GM18507 (cell line): ENCODE measurements around the gene PGBD4.
"Not testable (repeated sequence)": the region's sequence is repeated elsewhere in the genome, so short reads cannot be mapped to it uniquely, and the experiment has no call there.

Source experiments
- DNase-seq: peaks from one replicate; pipeline ENCODE4 v3.0.0; 2011; ENCODE audit warnings: low read depth; ENCODE audit not compliant: insufficient read length; ENCODE audit errors: extremely low spot score
- FAIRE-seq: peaks from 2 replicates; lab custom pipeline; 2011; peaks lifted over from hg19 to GRCh38; lab: Jason Lieb, UNC

The PGBD4 gene

DNA sequence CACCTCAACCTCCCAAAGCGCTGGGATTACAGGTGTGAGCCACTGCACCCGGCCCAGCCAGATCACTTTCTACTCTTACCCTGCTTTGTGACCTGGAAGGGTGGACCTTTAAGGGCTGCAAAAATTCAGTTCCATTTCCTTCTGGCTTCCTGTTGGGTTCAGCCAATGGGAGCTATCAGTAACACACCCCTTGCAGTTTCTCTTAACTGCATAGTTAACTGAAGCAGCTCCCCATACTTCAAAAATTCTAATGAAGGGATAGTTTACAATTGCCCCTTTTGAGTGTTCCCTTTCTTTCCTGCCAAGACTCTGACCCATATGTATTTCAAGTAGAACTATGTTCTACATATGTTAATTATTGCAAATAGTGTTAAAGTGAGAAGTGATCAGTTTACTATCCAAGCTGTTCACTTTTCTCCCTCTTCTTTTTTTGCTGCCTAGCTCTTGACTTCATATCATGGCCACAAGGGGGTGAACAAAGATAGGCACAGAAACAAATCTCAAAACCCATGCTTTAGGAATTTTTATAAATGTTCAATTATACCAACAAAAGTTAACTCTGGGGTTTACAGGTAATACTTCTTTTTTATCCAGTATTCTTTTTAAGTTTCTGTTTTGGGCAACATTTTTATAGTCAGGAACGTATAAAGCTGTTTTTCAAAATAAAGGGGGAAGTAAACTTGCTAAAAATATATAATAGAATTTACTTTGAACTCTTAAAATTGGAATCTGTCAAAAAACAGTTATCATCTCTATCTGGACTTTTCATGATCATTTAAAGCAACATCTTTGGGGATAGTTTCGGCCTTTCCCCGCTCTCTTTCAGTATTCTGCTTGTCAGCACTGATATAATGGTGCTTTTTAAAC, 8.1 kb downstream of the PGBD4 start:
- DNase-seq (no peak), FAIRE-seq (peak; percentile 81)

DNA sequence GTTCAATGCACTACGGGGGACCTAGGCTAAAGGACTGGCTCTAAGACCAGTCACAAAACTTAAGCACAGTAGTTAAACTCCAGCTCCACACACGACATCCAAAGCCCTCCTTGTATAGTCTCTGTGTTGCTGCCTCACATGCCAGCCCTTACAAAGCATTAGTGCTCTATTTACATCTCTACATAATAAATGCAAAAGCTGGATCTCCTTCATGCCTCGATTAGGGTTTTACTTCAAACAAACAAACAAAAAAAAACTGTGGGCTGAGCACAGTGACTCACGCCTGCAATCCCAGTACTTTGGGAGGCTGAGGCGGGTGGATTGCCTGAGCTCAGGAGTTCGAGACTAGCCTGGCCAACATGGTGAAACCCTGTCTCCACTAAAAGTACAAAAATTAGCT, 9.6 kb downstream of the PGBD4 start:
- FAIRE-seq, result no peak
- no peak for DNase-seq

DNA sequence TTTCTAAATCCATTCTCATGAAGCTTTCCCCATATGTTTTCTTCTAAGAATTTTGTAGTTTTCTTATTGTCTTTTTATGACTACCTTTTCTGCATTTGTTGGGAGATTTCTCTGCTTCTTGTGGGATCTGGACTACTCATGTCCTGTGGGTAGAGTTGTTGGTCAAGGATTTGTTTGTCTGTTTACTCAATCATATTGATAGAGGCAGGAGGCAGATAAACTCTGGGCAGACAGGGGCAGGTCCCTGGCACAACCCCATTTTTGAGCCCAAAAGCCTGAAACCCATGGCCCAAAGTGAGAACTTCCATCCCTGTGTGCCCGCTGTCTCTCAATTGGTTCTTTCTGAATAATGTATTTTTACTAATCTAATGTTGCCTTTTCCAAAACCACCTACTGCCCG, 12.3 kb downstream of the PGBD4 start:
- FAIRE-seq (no peak), DNase-seq (no peak)

DNA sequence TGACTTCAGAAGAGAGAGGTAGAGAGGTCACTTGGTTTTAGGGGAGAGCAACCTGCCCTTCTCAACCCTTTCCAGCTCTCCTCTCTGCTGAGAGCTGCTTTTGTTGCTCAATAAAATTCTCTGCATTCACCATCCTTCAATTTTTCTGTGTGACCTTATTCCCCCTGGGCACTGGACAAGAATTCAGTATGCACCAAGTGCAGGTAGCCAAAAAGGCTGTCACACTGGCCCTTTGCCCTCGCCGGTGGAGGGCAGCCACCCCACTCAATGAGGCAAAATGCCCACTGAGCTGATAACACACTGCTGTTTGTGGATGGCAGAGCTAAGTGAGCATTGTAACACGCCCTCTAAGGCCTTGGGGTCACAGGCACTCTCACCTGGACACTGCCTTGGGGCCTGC, 12.9 kb downstream of the PGBD4 start:
- no peak for FAIRE-seq
- no peak for DNase-seq

DNA sequence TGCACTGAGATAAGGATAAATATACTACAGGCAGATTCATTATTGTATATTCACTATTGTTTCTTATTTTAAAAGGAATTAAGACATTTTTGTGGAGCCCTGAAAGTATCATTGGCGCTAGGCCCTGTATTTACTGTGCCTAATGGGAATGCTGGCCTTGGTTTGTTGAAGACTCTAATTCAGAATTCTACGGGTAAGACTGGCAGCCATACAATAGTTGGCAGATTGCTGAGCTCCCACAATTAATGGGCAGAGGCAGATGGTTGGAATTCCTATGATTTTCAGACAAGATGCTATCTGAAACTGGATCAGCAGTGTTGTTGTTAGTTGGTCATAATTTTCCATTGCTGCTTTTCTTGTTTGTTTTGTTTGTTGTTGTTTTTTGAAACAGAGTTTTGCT, 14.7 kb downstream of the PGBD4 start:
- FAIRE-seq, result no peak
- DNase-seq, result no peak

DNA sequence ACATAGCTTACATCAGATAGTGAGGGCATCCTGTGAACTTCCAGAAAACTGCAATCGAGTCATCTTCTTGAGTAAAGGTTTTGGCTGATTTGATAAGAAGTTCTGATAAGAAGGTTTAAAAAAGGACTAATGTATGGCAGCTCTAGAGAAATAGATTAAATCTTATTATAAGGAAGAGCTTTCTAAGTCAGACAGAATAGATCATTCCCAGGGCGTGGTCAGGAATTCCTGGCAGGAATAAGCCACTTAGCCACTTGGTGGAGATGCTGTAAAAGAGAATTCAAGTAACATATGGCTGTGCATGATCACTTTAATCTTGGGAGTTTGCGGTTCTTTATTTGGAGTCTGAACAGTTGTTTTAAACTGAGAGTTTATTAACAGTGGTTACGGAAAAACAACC, 17.4 kb downstream of the PGBD4 start:
- DNase-seq (no peak), FAIRE-seq (no peak)

DNA sequence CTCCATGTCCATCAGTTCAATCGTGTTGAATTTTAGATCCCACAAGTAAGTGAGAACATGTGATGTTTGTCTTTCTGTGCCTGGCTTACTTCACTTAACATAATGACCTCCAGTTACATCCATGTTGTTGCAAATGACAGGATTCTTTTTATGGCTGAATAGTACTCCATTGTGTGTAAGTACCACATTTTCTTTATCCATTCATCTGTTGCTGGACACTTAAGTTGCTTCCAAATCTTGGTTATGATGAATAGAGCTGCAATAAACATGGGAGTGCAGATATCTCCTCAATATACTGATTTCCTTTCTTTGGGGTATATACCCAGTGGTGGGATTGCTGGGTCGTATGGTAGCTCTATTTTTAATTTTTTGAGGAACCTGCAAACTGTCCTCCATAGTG, 18.5 kb downstream of the PGBD4 start:
- FAIRE-seq, DNase-seq: not testable (repeated sequence)

DNA sequence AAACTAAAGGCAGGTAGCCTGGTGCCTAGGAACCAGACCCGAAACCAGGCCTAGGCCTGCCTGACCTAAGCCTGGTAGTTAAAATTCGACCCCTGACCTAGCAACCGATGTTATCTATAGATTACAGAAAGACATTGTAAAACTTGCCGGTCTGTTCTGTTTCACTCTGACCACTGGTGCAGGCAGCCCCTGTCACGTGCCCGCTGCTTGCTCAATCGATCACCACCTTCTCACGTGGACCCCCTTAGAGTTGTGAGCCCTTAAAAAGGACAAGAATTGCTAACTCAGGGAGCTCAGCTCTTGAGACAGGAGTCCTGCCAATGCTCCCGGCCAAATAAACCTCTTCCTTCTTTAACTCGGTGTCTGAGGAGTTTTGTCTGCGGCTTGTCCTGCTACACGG, 19.9 kb downstream of the PGBD4 start:
- not testable (repeated sequence) for DNase-seq

DNA sequence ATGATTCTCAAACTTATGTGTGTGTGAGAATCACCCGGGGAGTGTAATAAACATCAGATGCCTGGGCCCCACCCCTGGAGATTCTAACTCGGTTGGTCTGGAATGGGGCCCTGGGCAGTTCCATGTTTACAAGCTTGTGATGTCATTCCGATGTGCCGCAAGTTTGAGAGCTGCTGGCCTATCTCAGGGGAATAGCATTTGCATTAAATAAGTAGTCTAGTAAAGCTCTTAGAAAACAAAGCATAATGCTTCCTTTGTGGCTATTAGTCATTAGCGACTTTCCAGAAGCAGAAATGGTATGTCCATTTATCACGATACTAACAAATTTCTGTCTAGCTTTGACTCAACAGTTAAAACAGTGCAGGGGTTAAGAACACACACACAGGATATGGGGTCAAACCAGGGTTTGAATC, 20.9 kb downstream of the PGBD4 start:
- DNase-seq, result no peak
- FAIRE-seq, result no peak

More for the DNA sequence above, 19.9 kb downstream of the PGBD4 start:
- FAIRE-seq, result not testable (repeated sequence)

DNA sequence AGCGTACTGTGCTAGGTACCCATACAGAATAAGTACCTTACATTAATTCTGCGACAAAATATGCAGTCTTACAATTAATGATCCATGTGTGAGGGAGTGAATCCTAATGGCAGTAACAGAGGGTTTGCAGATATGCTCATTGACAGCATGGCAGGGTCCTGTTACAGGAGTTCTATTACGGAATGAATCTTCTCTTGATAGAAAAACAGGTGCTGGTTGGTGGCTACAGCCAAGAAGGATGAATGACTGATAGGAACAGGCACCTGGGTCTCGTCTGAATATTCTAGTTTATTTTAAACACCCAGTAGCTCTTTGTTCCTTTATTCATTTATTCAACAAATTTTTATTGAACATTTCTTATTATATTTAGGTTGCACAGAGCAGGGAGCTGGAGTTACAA, 22.8 kb downstream of the PGBD4 start:
- no peak for FAIRE-seq

DNA sequence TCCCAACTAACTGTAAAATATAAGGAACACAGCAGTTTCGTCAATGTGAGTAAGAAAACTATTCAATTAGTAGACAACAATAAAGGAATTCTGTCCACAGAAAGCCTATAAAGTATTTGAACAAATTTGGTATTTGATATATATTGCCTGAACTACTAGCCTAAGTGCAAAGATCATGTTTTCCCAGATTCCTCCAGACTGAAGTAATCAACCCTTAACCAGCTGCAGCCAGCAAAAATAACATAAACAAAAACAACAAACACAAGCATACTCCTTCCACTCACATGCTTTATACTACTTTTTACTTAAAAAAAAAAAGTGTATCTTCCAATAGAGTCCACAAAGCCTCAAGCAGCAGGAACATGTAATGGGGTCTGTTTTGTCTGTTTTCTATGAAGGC, 24.1 kb downstream of the PGBD4 start:
- FAIRE-seq, result no peak
- DNase-seq, result no peak

More for the DNA sequence above, 22.8 kb downstream of the PGBD4 start:
- DNase-seq, result no peak

DNA sequence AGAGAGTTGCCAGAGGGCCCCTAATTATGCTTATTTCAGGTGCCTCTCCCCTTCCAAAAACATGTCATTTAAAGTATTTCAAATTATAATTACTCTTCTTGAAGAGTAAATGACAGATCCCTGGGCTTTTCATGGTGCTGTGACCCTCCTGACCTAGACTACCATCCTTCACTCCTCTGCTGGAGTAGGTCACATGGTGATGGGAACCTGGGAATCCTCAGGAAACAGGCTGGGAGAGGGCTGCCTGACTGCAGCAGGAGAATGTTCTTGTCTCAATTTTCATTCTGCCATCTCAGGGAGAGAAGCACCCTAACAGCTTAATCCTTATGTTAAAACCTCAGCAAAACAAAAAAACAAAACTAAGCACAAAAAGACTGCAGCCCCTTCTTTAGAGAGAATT, 24.6 kb downstream of the PGBD4 start:
- FAIRE-seq, result no peak

DNA sequence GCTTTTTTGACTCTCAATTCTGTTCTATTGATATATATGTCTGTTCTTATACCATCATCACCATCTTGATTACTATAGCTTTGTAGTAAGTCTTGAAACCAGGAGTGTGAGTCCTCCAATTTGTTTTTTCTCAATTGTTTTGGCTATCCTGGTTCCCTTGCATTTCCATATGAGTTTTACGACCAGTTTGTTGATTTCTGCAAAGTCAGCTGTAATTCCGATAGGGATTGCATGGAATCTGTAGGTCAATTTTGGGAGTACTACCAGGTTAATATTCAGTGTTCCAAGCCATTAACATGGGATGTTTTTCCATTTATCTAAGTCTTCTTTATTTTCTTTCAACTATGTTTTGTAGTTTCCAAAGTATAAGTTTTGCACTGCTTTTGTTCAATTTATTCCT, 27.0 kb downstream of the PGBD4 start:
- no peak for FAIRE-seq
- DNase-seq, result no peak

More for the DNA sequence above, 24.6 kb downstream of the PGBD4 start:
- DNase-seq, result no peak

DNA sequence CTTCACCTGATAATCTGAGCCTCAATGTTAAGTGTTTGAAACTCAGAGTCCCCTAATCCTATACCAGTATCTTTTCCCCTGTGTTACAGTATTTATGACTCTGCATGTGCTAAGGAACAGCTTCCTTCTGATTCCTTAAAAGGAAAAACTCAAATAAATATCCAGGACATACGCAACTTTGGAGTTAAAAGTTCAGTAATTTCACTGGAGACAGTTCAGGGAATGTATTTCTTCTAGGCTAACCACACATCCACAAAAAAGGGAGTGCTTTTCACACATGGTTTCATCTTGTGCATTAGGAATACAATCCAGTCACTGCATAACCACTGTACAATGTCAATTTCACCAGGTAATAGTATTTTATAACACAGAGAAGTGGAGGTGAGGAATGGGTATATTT, 31.0 kb downstream of the PGBD4 start:
- no peak for DNase-seq
- FAIRE-seq, result no peak

DNA sequence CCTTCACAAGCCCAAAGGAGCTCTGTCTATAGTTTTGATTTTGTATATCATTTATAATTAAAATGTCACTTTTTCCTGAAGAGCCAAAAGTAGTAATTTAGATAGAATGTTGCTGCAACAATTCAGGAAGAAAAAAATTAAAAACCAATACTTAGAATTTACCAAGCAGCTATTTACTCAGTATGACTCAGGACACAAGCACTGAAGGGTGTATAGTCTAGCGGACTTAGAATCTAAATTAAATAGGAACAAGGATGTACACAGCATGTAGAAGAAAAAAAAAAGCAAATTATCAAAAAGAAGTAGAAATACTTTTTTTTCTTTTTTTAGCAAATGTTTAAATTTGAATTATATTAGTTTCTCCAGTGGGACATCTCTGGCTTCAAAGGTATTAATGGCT, 31.6 kb downstream of the PGBD4 start:
- no peak for DNase-seq
- FAIRE-seq, result no peak

DNA sequence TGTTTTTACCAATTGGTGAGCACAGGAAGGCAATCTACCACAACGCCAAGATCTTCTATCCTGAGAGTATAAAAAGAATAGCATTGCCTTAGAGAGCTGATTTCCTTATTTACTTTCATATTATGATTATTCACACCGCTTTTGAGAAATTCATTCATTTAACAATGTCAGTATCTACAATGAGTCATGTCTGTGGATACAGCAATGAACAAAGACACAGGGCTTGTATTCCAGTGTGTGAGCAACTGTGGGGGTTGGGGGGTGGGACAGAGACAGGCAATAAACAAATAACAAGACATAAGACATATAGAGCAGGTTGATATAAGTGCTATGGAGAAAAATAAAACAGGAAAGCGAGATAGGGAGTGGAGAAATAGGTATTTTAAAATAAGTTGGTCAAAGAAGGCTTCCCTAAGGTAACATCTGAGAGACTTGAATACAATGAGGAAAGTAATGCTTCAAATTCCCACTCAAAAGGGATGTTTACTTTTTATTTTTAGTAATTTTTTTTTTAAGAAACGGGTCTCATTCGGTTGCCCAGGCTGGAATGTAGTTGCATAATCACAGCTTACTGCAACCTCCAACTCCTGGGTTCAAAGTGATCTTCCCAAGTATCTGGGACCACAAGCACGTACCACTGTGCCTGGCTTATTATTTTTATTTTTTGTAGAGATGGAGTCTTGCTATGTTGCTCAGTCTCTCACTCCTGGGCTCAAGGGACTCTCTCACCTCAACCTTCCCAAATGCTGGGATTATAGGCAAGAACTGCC, 45.7 kb downstream of the PGBD4 start:
- no peak for DNase-seq

DNA sequence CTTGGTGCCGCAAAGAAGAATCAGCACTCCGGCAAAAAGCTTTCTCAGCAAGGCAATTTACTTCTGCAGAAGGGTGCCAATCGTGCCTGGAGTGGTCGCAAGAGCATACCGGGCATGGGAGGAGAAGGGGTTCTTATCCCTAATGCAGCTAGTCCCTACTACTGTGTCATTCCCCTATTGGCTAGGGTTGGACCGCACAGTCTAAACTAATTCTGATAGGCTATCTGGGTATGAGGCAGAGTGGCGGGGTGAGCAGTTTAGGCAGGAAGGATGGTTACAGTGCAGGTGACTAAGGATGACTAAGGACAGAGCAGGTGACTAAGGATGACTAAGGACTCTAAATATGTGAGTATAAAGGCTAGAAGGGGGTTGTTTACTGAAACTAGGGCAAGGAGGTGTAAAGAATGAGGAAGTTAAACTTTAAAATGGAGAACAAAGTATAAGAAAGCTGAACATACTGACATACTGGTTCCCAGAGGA, 52.9 kb downstream of the PGBD4 start:
- no peak for DNase-seq
- no peak for FAIRE-seq

More for the DNA sequence above, 45.7 kb downstream of the PGBD4 start:
- no peak for FAIRE-seq

DNA sequence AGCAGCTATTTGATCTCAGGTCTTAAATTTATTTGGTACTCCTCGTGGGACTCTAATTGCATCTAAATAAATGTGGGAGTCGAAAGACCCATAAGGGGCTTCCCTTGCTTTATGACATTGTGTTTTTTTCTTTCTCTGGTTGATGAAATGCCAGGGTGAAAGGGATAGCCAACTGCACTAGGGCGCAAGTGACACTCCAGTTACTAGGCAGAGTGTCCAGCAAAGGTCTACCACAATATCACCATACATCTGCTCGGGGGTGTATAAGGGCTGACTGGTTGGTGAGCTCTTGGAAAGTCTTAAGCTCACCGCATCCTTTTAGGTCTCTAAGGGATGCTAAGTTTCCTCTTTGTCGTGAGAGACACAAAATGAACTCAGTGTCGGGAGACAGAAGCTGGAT, 54.0 kb downstream of the PGBD4 start:
- FAIRE-seq (no peak), DNase-seq (no peak)
